SH-SY5Y (cell line): ENCODE measurements around the gene ZNF724.

Source experiments
- GATA2 ChIP-seq: IDR thresholded peaks from 2 replicates; pipeline ENCODE4 v1.6.1; 2011; ENCODE audit warnings: mild to moderate bottlenecking, low read depth, low read length
- GATA3 ChIP-seq: IDR thresholded peaks from 2 replicates; pipeline ENCODE4 v1.6.1; 2011; ENCODE audit warnings: low read depth, mild to moderate bottlenecking, low read length, moderate library complexity

- TF ChIP-seq GATA2 (no peak), GATA3 (no peak)
Observed at GRCh38 chr19:23261496-23262020, 11.4 kb upstream of the ZNF724 start.
